Naive thymus-derived CD4-positive, alpha-beta T cell (primary cell): Measurements from ENCODE around the gene BICD1. TPM values are rescaled to one million over a fixed set of nuclear protein-coding genes. Genes with fewer than 3 reads are reported as not detected.

Experiments
- ATAC-seq: fragments of 150-1000 bp; cut with Tn5 transposase; 2 replicates; pipeline ENCODE4 v1.10.0; 2021; ENCODE audit warnings: mild to moderate bottlenecking, moderate library complexity
- CTCF ChIA-PET: fragments of 350-600 bp; sonication (Branson Sonifier 250); formaldehyde crosslinking; loops from one replicate; lab custom pipeline; 2021; ENCODE audit warnings: antibody characterized with exemption; lab: Charles Lee
- POLR2A ChIA-PET: fragments of 350-600 bp; sonication (Branson Sonifier 250); formaldehyde crosslinking; loops from one replicate; lab custom pipeline; 2021; ENCODE audit warnings: antibody characterized with exemption, inconsistent platforms; lab: Charles Lee
- DNase-seq, 9 donors: peaks; one replicate each; pipeline versions ENCODE4 v3.0.0 to v3.0.0-alpha.2; 2020 to 2022; ENCODE audit warnings: mixed read lengths in 1 of 9
- H3K27ac ChIP-seq: one replicate; pipeline ENCODE4 v1.7.0; 2013; ENCODE audit warnings: mild to moderate bottlenecking, low read depth, low read length, moderate library complexity
- H3K27me3 ChIP-seq, 2 donors: one replicate each; pipeline ENCODE4 v1.7.0; 2013; ENCODE audit warnings: low read length in 2 of 2, mild to moderate bottlenecking in 2 of 2, moderate library complexity in 2 of 2; ENCODE audit not compliant: control insufficient read depth in 2 of 2, insufficient read depth in 2 of 2
- H3K36me3 ChIP-seq, 3 experiments: 1 replicate in 2 of 3; 2 replicates in 1 of 3; pipeline ENCODE4 v1.7.0; 2013; ENCODE audit warnings: low read length in 3 of 3, mild to moderate bottlenecking in 3 of 3, moderate library complexity in 1 of 3; ENCODE audit not compliant: insufficient read depth in 3 of 3, control insufficient read depth in 2 of 3
- H3K4me1 ChIP-seq, 2 donors: one replicate each; pipeline ENCODE4 v1.7.0; 2013; ENCODE audit warnings: low read length in 2 of 2, mild to moderate bottlenecking in 2 of 2, moderate library complexity in 1 of 2; ENCODE audit not compliant: control insufficient read depth in 2 of 2, insufficient read depth in 2 of 2
- H3K4me3 ChIP-seq: 2 replicates; pipeline ENCODE4 v1.7.0; 2013; ENCODE audit warnings: mild to moderate bottlenecking, low read length
- H3K9me3 ChIP-seq, 3 experiments: 1 replicate in 2 of 3; 2 replicates in 1 of 3; pipeline ENCODE4 v1.7.0; 2013; ENCODE audit warnings: low read length in 3 of 3; ENCODE audit not compliant: control insufficient read depth in 2 of 3
- H3K27ac Mint-ChIP-seq, 9 donors: one replicate each; pipeline ENCODE4 v1.8.0; 2020 to 2022; ENCODE audit warnings: mixed read lengths in 9 of 9, mild to moderate bottlenecking in 8 of 9, moderate library complexity in 5 of 9, inconsistent platforms in 2 of 9
- H3K27me3 Mint-ChIP-seq, 5 donors: one replicate each; pipeline ENCODE4 v1.8.0; 2021 to 2022; ENCODE audit warnings: mixed read lengths in 5 of 5, mild to moderate bottlenecking in 1 of 5
- H3K36me3 Mint-ChIP-seq, 5 donors: one replicate each; pipeline ENCODE4 v1.8.0; 2020 to 2022; ENCODE audit warnings: mixed read lengths in 5 of 5, mild to moderate bottlenecking in 3 of 5, inconsistent platforms in 1 of 5
- H3K4me1 Mint-ChIP-seq, 7 donors: one replicate each; pipeline ENCODE4 v1.8.0; 2020 to 2022; ENCODE audit warnings: mixed read lengths in 7 of 7, mild to moderate bottlenecking in 3 of 7, inconsistent platforms in 1 of 7
- H3K4me3 Mint-ChIP-seq, 10 donors: one replicate each; pipeline ENCODE4 v1.8.0; 2020 to 2022; ENCODE audit warnings: mild to moderate bottlenecking in 10 of 10, mixed read lengths in 10 of 10, moderate library complexity in 6 of 10, inconsistent platforms in 2 of 10
- H3K9me3 Mint-ChIP-seq, 11 donors: one replicate each; pipeline ENCODE4 v1.8.0; 2020 to 2022; ENCODE audit warnings: mixed read lengths in 11 of 11, mild to moderate bottlenecking in 4 of 11, inconsistent platforms in 1 of 11, moderate library complexity in 1 of 11
- intact Hi-C, 2 donors: fragments of 100-400 bp; cut with micrococcal nuclease; formaldehyde crosslinking; loops; one replicate each; pipeline ENCODE4 v1.15.1; 2023
- polyA plus RNA-seq, 2 donors: library from polyadenylated mRNA; unstranded; fragments of 300-500 nt; fragmentation: Illumina TruSeq; gene quantifications; one replicate each; pipeline ENCODE4 v1.2.3, GENCODE V29; 2021
- total RNA-seq, 6 experiments: library from RNA in 5 of 6; stranded (reverse) in 5 of 6; gene quantifications; 1 replicate in 5 of 6; 2 replicates in 1 of 6; pipeline ENCODE4 v1.2.3 and lab custom pipeline; 2021 to 2026

Gene BICD1
- total and polyA plus RNA-seq, 7 experiments from 2014 or later: 6.3 to 25.1 (median 17.4) TPM

DNA sequence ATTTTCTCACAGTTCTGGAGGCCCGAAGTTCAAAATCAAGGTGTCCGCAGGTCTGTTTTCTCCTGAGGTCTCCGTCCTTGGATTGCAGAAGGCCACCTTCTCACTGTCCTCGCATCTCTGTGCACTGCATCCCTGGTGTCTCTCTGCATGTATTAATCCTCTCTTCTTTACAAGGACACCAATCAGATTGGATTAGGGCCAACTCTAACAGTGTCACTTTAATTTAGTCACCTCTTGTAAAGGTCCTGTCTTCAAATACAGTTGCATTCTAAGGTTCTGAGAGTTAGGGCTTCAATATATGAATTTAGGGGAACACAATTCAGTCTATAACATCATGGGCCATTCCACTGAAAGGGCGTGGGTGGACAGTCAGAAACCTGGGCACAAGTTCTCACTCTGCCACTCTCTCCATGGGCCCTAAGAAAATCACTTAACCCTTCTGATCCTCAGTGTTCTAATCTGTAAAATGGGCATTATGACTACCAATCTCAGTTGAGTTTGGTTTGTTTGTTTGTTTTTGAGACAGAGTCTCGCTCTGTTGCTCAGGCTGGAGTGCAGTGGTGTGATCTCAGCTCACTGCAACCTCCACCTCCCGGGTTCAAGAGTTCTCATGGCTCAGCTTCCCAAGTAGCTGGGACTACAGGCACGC lies 251.1 kb downstream of the BICD1 start:
- H3K36me3 Mint-ChIP-seq: peaks cover 0 to 15% (median 0%) of the 10 kb centered on the region in 5 donors
- CTCF ChIA-PET: no interaction called here

GRCh38 chr12:32360956-32361355 lies 254.3 kb downstream of the BICD1 start:
- no peaks in the 10 kb centered on the region for H3K9me3 Mint-ChIP-seq
- Histone ChIP-seq H3K36me3 (no peaks in the 10 kb centered on the region), H3K27me3 (no peaks in the 10 kb centered on the region), H3K4me3 (no peak overlapping the region), H3K27ac (no peak overlapping the region), H3K9me3 (no peaks in the 10 kb centered on the region), H3K4me1 (no peaks in the 10 kb centered on the region)
- H3K4me1 Mint-ChIP-seq: no peaks in the 10 kb centered on the region
- CTCF ChIA-PET: interaction anchor here (0.6 kb wide), 1 partner anchor 317 kb away, joined by 3 read pairs; no protein-coding TSS in a partner anchor
- no peak for DNase-seq
- H3K36me3 Mint-ChIP-seq: peaks cover 0 to 13% (median 0%) of the 10 kb centered on the region in 5 donors
- no peak for ATAC-seq
- POLR2A ChIA-PET: no interaction called here
- no peak overlapping the region for H3K4me3 Mint-ChIP-seq
- no peak overlapping the region for H3K27ac Mint-ChIP-seq
- intact Hi-C loops: no loop called here
- H3K27me3 Mint-ChIP-seq: no peaks in the 10 kb centered on the region

More for the DNA sequence above, 251.1 kb downstream of the BICD1 start:
- H3K9me3 ChIP-seq: no peaks in the 10 kb centered on the region
- H3K4me3 ChIP-seq: no peak overlapping the region
- no peaks in the 10 kb centered on the region for H3K4me1 ChIP-seq
- H3K4me1 Mint-ChIP-seq: no peaks in the 10 kb centered on the region
- ATAC-seq (no peak), DNase-seq (no peak)
- H3K27me3 ChIP-seq: no peaks in the 10 kb centered on the region
- no peak overlapping the region for H3K4me3 Mint-ChIP-seq
- H3K27ac Mint-ChIP-seq: no peak overlapping the region
- intact Hi-C loops: no loop called here
- H3K27me3 Mint-ChIP-seq: no peaks in the 10 kb centered on the region
- no peaks in the 10 kb centered on the region for H3K36me3 ChIP-seq
- H3K27ac ChIP-seq: no peak overlapping the region
- H3K9me3 Mint-ChIP-seq: no peaks in the 10 kb centered on the region
- POLR2A ChIA-PET: no interaction called here

- CTCF ChIA-PET: interaction anchor here (0.5 kb wide), 1 partner anchor 240 kb away, joined by 3 read pairs; no protein-coding TSS in a partner anchor
- H3K27ac Mint-ChIP-seq: no peak overlapping the region
- H3K36me3 Mint-ChIP-seq: peaks cover 0 to 5% (median 0%) of the 10 kb centered on the region in 5 donors
- intact Hi-C loops: no loop called here
- no peaks in the 10 kb centered on the region for H3K4me1 Mint-ChIP-seq
- H3K9me3 Mint-ChIP-seq: no peaks in the 10 kb centered on the region
- H3K4me3 Mint-ChIP-seq: no peak overlapping the region
- Histone ChIP-seq H3K27ac (no peak overlapping the region), H3K4me3 (no peak overlapping the region), H3K36me3 (no peaks in the 10 kb centered on the region), H3K27me3 (no peaks in the 10 kb centered on the region), H3K9me3 (no peaks in the 10 kb centered on the region), H3K4me1 (no peaks in the 10 kb centered on the region)
- ATAC-seq: no peak
- no peaks in the 10 kb centered on the region for H3K27me3 Mint-ChIP-seq
- POLR2A ChIA-PET: no interaction called here
- DNase-seq: no peak
These were observed 256.2 kb downstream of the BICD1 start for GRCh38 chr12:32362892-32363291.

DNA sequence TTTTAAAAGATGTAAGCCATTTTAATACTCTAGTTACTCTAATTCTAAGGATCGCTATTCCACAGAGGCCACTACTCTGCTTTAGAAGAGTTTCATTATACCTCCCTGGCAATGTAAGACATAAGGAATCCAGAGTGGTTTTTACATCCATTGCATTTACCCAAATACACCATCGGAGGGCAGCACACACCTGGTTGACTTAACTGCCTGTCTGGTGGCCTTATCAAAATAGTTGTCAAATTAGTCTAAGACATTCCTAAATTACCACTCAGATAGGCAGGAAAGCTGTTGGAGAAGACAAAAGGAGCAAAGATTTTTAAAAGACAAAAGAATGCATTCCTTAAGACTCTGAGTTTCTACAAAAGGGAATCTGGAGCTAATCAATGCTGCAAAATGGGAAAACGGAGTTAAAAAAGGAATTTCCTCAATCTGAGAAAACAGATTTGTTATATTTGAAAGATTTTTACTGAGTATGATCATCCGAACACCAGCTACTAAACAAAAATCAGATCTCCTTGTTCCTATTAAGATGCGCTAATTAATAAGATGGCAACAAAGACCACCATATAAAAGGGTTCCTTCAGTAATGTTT lies 258.9 kb downstream of the BICD1 start:
- Histone ChIP-seq H3K27ac (no peak overlapping the region), H3K27me3 (no peaks in the 10 kb centered on the region), H3K4me1 (no peaks in the 10 kb centered on the region), H3K4me3 (no peak overlapping the region), H3K36me3 (no peaks in the 10 kb centered on the region), H3K9me3 (no peaks in the 10 kb centered on the region)
- Mint-ChIP-seq H3K27me3 (no peaks in the 10 kb centered on the region), H3K9me3 (no peaks in the 10 kb centered on the region), H3K36me3 (peaks cover 0 to 11% (median 0%) of the 10 kb centered on the region in 5 donors), H3K4me3 (no peak overlapping the region), H3K4me1 (no peaks in the 10 kb centered on the region), H3K27ac (no peak overlapping the region)
- intact Hi-C loops: loop anchor here (1.0 to 5.0 kb wide), 8 partner anchors 92 to 1657 kb away; partner anchors contain the start of genes YARS2 (in 2 of the 2) and ALG10 (in 1 of the 2)
- CTCF ChIA-PET: interaction anchor here (0.8 kb wide), 1 partner anchor 13 kb away, joined by 4 read pairs; no protein-coding TSS in a partner anchor
- peak in 7 of 9 donors; percentile 7 to 36 (median 23) for DNase-seq
- peak; percentile 67 for ATAC-seq
- POLR2A ChIA-PET: interaction anchor here (1.0 kb wide), 1 partner anchor 390 kb away, joined by 3 read pairs; no protein-coding TSS in a partner anchor

DNA sequence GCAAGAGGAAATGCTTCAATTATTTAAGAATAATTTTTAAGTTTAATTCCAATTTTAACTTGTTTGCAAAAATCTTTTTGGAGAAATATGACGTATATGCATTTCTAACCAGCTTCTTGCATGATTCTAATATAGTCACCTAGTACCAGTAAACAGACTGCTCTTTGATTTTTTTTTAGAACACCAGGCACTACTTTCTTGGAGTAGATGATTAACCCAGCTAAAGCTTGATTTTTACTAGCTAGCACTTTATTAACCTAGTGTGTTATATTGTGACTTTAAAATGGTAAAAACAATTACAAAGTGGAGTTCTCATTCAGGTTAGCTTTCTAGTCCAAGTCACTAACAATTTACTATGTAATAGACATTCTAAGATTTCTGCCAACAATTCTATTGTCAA lies 260.1 kb downstream of the BICD1 start:
- Histone ChIP-seq H3K4me1 (no peaks in the 10 kb centered on the region), H3K27ac (no peak overlapping the region), H3K4me3 (no peak overlapping the region), H3K36me3 (no peaks in the 10 kb centered on the region), H3K9me3 (no peaks in the 10 kb centered on the region), H3K27me3 (no peaks in the 10 kb centered on the region)
- no peaks in the 10 kb centered on the region for H3K27me3 Mint-ChIP-seq
- intact Hi-C loops: loop anchor here in 1 of 2 donors (5.0 kb wide), 4 partner anchors 91 to 1656 kb away; partner anchors contain the start of gene ALG10
- H3K9me3 Mint-ChIP-seq: no peaks in the 10 kb centered on the region
- H3K27ac Mint-ChIP-seq: no peak overlapping the region
- ATAC-seq (no peak), DNase-seq (no peak)
- ChIA-PET CTCF (interaction anchor here (0.6 kb wide), 1 partner anchor 44 kb away, joined by 3 read pairs; no protein-coding TSS in a partner anchor), POLR2A (no interaction called here)
- no peaks in the 10 kb centered on the region for H3K4me1 Mint-ChIP-seq
- peaks cover 0 to 7% (median 0%) of the 10 kb centered on the region in 5 donors for H3K36me3 Mint-ChIP-seq
- H3K4me3 Mint-ChIP-seq: no peak overlapping the region

GRCh38 chr12:32367381-32367780 lies 260.7 kb downstream of the BICD1 start:
- H3K27ac Mint-ChIP-seq: no peak overlapping the region
- POLR2A ChIA-PET: no interaction called here
- ATAC-seq (no peak), DNase-seq (no peak)
- intact Hi-C loops: loop anchor here in 1 of 2 donors (5.0 kb wide), 4 partner anchors 90 to 1655 kb away; partner anchors contain the start of gene ALG10
- no peak overlapping the region for H3K4me3 Mint-ChIP-seq
- H3K27me3 Mint-ChIP-seq: no peaks in the 10 kb centered on the region
- no peaks in the 10 kb centered on the region for H3K4me1 Mint-ChIP-seq
- CTCF ChIA-PET: interaction anchor here (0.6 kb wide), 1 partner anchor 385 kb away, joined by 4 read pairs; no protein-coding TSS in a partner anchor
- Histone ChIP-seq H3K27ac (no peak overlapping the region), H3K4me3 (no peak overlapping the region), H3K4me1 (no peaks in the 10 kb centered on the region), H3K27me3 (no peaks in the 10 kb centered on the region), H3K9me3 (no peaks in the 10 kb centered on the region), H3K36me3 (no peaks in the 10 kb centered on the region)
- peaks cover 0 to 7% (median 0%) of the 10 kb centered on the region in 5 donors for H3K36me3 Mint-ChIP-seq
- H3K9me3 Mint-ChIP-seq: no peaks in the 10 kb centered on the region
